Measurements from ENCODE around the gene ZNF415.

GRCh38 chr19:53079313-53079924 is 53.3 kb downstream of the ZNF415 start:
- TF ChIP-seq CTCF (IDR thresholded peaks at IDR 0.05) (no peak), POLR2A (IDR thresholded peaks at IDR 0.05) (no peak)

Data from Peyer's patch (tissue), 4 donors.